H1 (cell line): Measurements from ENCODE around the gene DOCK8. TPM values are rescaled to one million over a fixed set of nuclear protein-coding genes. Genes with fewer than 3 reads are reported as not detected.

Experiments
- CTCF ChIA-PET: fragments of 300-600 bp; sonication (Branson Sonifier 250); formaldehyde crosslinking; loops from one replicate; lab custom pipeline; 2021; ENCODE audit not compliant: partially characterized antibody; lab: Charles Lee
- POLR2A ChIA-PET: fragments of 300-600 bp; sonication (Branson Sonifier 250); formaldehyde crosslinking; loops from one replicate; lab custom pipeline; 2021; ENCODE audit warnings: inconsistent platforms; ENCODE audit not compliant: partially characterized antibody; lab: Charles Lee
- DNase-seq, 2 experiments: peaks; one replicate each; pipeline versions ENCODE4 v3.0.0 to v3.0.0-alpha.2; 2010 to 2022; ENCODE audit warnings: low spot score in 2 of 2, low read depth in 1 of 2, mixed read lengths in 1 of 2
- FAIRE-seq: peaks from 2 replicates; lab custom pipeline; 2011; peaks lifted over from hg19 to GRCh38; lab: Jason Lieb, UNC
- H2AFZ ChIP-seq: 2 replicates; pipeline ENCODE4 v1.8.1; 2012; ENCODE audit warnings: low read length, inconsistent platforms
- H2AK5ac ChIP-seq: 2 replicates; pipeline ENCODE4 v1.6.1; 2013; ENCODE audit warnings: low read depth, low read length
- H2BK120ac ChIP-seq: replicated peaks from 2 replicates; pipeline ENCODE3; 2013; ENCODE audit warnings: low read depth, low read length, inconsistent platforms
- H2BK12ac ChIP-seq: 2 replicates; pipeline ENCODE4 v1.6.1; 2013; ENCODE audit warnings: low read depth, low read length
- H2BK15ac ChIP-seq: 2 replicates; pipeline ENCODE4 v1.6.1; 2013; ENCODE audit warnings: low read length
- H2BK20ac ChIP-seq: 2 replicates; pipeline ENCODE4 v1.6.1; 2013; ENCODE audit warnings: low read length
- H2BK5ac ChIP-seq: 2 replicates; pipeline ENCODE4 v1.6.1; 2013; ENCODE audit warnings: low read depth, low read length
- H3K14ac ChIP-seq: 2 replicates; pipeline ENCODE4 v1.6.1; 2013; ENCODE audit warnings: inconsistent platforms; ENCODE audit not compliant: insufficient read length
- H3K18ac ChIP-seq: 2 replicates; pipeline ENCODE4 v1.6.1; 2013; ENCODE audit warnings: low read length; ENCODE audit errors: extremely low read depth
- H3K23ac ChIP-seq: 2 replicates; pipeline ENCODE4 v1.6.1; 2013; ENCODE audit warnings: inconsistent platforms; ENCODE audit not compliant: insufficient read length
- H3K23me2 ChIP-seq: 2 replicates; pipeline ENCODE4 v1.6.1; 2013; ENCODE audit warnings: low read depth, low read length
- H3K27ac ChIP-seq: 2 replicates; pipeline ENCODE4 v1.6.1; 2011; ENCODE audit warnings: low read depth, low read length, inconsistent platforms
- H3K27me3 ChIP-seq, 4 experiments: replicated peaks in 1 of 4; 1 replicate in 1 of 4; 2 replicates in 3 of 4; pipeline versions ENCODE4 v1.6.1 to v1.8.1; 2011 to 2013; ENCODE audit warnings: low read length in 3 of 4, mild to moderate bottlenecking in 3 of 4, inconsistent platforms in 2 of 4, mixed read lengths in 2 of 4, moderate library complexity in 1 of 4; ENCODE audit not compliant: control insufficient read depth in 3 of 4, insufficient read depth in 3 of 4; ENCODE audit errors: extremely low read depth in 1 of 4
- H3K36me3 ChIP-seq, 4 experiments: 2 replicates each; pipeline versions ENCODE4 v1.6.1 to v1.8.1; 2011 to 2013; ENCODE audit warnings: mild to moderate bottlenecking in 4 of 4, low read length in 3 of 4, moderate library complexity in 2 of 4, control low read depth in 1 of 4, inconsistent platforms in 1 of 4; ENCODE audit not compliant: insufficient read depth in 4 of 4, control insufficient read depth in 2 of 4
- H3K4ac ChIP-seq: replicated peaks from 2 replicates; pipeline ENCODE3; 2013; ENCODE audit warnings: low read length, low read depth, mixed read lengths, inconsistent platforms; ENCODE audit not compliant: insufficient read length
- H3K4me1 ChIP-seq, 4 experiments: replicated peaks in 1 of 4; 1 replicate in 1 of 4; 2 replicates in 3 of 4; pipeline versions ENCODE4 v1.6.1 to v1.8.1; 2011 to 2013; ENCODE audit warnings: low read length in 3 of 4, inconsistent platforms in 2 of 4, mixed read lengths in 1 of 4; ENCODE audit not compliant: insufficient read depth in 4 of 4, control insufficient read depth in 3 of 4
- H3K4me2 ChIP-seq, 2 experiments: 2 replicates each; pipeline versions ENCODE4 v1.6.1 to v1.8.1; 2011 to 2013; ENCODE audit warnings: low read depth in 2 of 2, low read length in 2 of 2, control low read depth in 1 of 2, inconsistent platforms in 1 of 2, mild to moderate bottlenecking in 1 of 2; ENCODE audit not compliant: insufficient read depth in 1 of 2
- H3K4me3 ChIP-seq, 4 experiments: fragments of 200-600, 300-600 bp in 1 of 4; sonication (generic), shearing (Covaris generic), sonication (Bioruptor Twin) in 1 of 4; 2 replicates each; pipeline versions ENCODE4 v1.5.1 to v1.8.1; 2011 to 2016; ENCODE audit warnings: low read length in 4 of 4, low read depth in 3 of 4, control low read depth in 2 of 4, inconsistent platforms in 2 of 4, mild to moderate bottlenecking in 2 of 4, mixed read lengths in 1 of 4, moderate library complexity in 1 of 4; ENCODE audit not compliant: insufficient read depth in 2 of 4; ENCODE audit errors: extremely low read depth in 1 of 4
- H3K56ac ChIP-seq: replicated peaks from 2 replicates; pipeline ENCODE3; 2013; ENCODE audit warnings: low read depth, mild to moderate bottlenecking, mixed read lengths, low read length, inconsistent platforms; ENCODE audit not compliant: insufficient read length
- H3K79me1 ChIP-seq: 2 replicates; pipeline ENCODE4 v1.6.1; 2013; ENCODE audit warnings: low read depth, low read length, control low read depth
- H3K79me2 ChIP-seq, 2 experiments: 2 replicates each; pipeline versions ENCODE4 v1.6.1 to v1.8.1; 2012 to 2013; ENCODE audit warnings: low read length in 2 of 2, mild to moderate bottlenecking in 2 of 2, inconsistent platforms in 1 of 2; ENCODE audit not compliant: insufficient read depth in 2 of 2, control insufficient read depth in 1 of 2
- H3K9ac ChIP-seq, 4 experiments: replicated peaks in 1 of 4; 1 replicate in 1 of 4; 2 replicates in 3 of 4; pipeline versions ENCODE4 v1.6.1 to v1.8.1; 2011 to 2013; ENCODE audit warnings: low read depth in 3 of 4, low read length in 3 of 4, control low read depth in 2 of 4, mild to moderate bottlenecking in 2 of 4, moderate library complexity in 2 of 4, inconsistent platforms in 1 of 4; ENCODE audit errors: extremely low read depth in 1 of 4
- H3K9me3 ChIP-seq, 2 experiments: 2 replicates each; pipeline versions ENCODE4 v1.6.1 to v1.8.1; 2012 to 2013; ENCODE audit warnings: mild to moderate bottlenecking in 2 of 2, moderate library complexity in 2 of 2, control low read depth in 1 of 2, inconsistent platforms in 1 of 2, low read depth in 1 of 2, low read length in 1 of 2, mixed read lengths in 1 of 2; ENCODE audit not compliant: insufficient read depth in 2 of 2
- H4K20me1 ChIP-seq, 2 experiments: replicated peaks in 1 of 2; 2 replicates each; pipeline versions ENCODE3 to v1.8.1; 2011 to 2013; ENCODE audit warnings: inconsistent platforms in 2 of 2, low read length in 2 of 2, mild to moderate bottlenecking in 1 of 2; ENCODE audit not compliant: insufficient read depth in 2 of 2, control insufficient read depth in 1 of 2
- H4K5ac ChIP-seq: 2 replicates; pipeline ENCODE4 v1.6.1; 2013; ENCODE audit warnings: low read length, low read depth, mixed read lengths, inconsistent platforms; ENCODE audit not compliant: insufficient read length
- H4K8ac ChIP-seq: 2 replicates; pipeline ENCODE4 v1.8.0; 2013; ENCODE audit warnings: mild to moderate bottlenecking, moderate library complexity, low read length, inconsistent platforms; ENCODE audit not compliant: insufficient read depth; ENCODE audit errors: extremely low read depth
- H4K91ac ChIP-seq: replicated peaks from 2 replicates; pipeline ENCODE3; 2013; ENCODE audit warnings: low read length, mixed read lengths, inconsistent platforms; ENCODE audit not compliant: insufficient read length
- ASH2L ChIP-seq: fragments of 200-600, 300-600 bp; sonication (generic); IDR thresholded peaks from one replicate; pipeline ENCODE4 v1.7.1; 2017; ENCODE audit warnings: low read length
- CBX8 ChIP-seq: fragments of 300-800, 300-1000 bp; sonication (generic); IDR thresholded peaks from 2 replicates; pipeline ENCODE4 v1.7.1; 2016; ENCODE audit warnings: low read depth, low read length, borderline replicate concordance
- HDAC2 ChIP-seq, 2 experiments: fragments of 300-600 bp in 1 of 2; sonication (generic) in 1 of 2; IDR thresholded peaks; 2 replicates each; pipeline ENCODE4 v1.6.1; 2011 to 2012; ENCODE audit warnings: low read depth in 2 of 2, low read length in 2 of 2, mild to moderate bottlenecking in 2 of 2, moderate library complexity in 2 of 2, borderline replicate concordance in 1 of 2, inconsistent platforms in 1 of 2
- YY1 ChIP-seq: IDR thresholded peaks from 2 replicates; pipeline ENCODE4 v1.6.1; 2011; ENCODE audit warnings: low read depth, mild to moderate bottlenecking, low read length
- WGBS, 2 experiments: shearing (Covaris generic) in 1 of 2; methylation state at CpG; one replicate each; pipeline versions ENCODE4 v1.1.6 to v1.1.7; 2013 to 2015; ENCODE audit warnings: low lambda C conversion rate in 2 of 2, mixed read lengths in 2 of 2, inconsistent platforms in 1 of 2, low coverage in 1 of 2, missing lambda C conversion rate in 1 of 2; ENCODE audit not compliant: insufficient replicate concordance in 2 of 2, insufficient coverage in 1 of 2, insufficient read length in 1 of 2; ENCODE audit errors: extremely low coverage in 1 of 2, missing lambda C conversion rate in 1 of 2; 5-methylcytosine and 5-hydroxymethylcytosine counted together
- polyA plus RNA-seq, 7 experiments: library from polyadenylated mRNA; depleted of rRNA in 3 of 7; stranded (reverse) in 5 of 7; unstranded in 2 of 7; fragments of >200 nt in 5 of 7; fragments of 200-250 nt in 2 of 7; gene quantifications; 1 replicate in 5 of 7; 2 replicates in 1 of 7; 4 replicates in 1 of 7; pipeline versions ENCODE4 v1.2.1 to v1.2.3, GENCODE V29; 2011 to 2013; ENCODE audit warnings: missing spikeins in 2 of 7, mixed read lengths in 2 of 7
- total RNA-seq: library from RNA; stranded (reverse); fragmentation: NEBNext Ultra II Directional; extraction: Animal tissue kit (Norgen Biotek cat#: 25700); gene quantifications from 2 replicates; pipeline ENCODE4 v1.2.1, GENCODE V29; 2021
- TF ChIP-seq, protein P1 (sequence below), 3 experiments: IDR thresholded peaks; 1 replicate in 2 of 3; 2 replicates in 1 of 3; pipeline versions ENCODE4 v1.5.1 to v1.6.1; 2011; ENCODE audit warnings: low read length in 3 of 3, mild to moderate bottlenecking in 3 of 3, inconsistent platforms in 2 of 3, low read depth in 1 of 3, moderate library complexity in 1 of 3; ENCODE audit not compliant: insufficient read depth in 1 of 3; ENCODE audit errors: control extremely low read depth in 1 of 3

The DOCK8 gene
- total and polyA plus RNA-seq, 2 of the 8 experiments (the other 6 are each of a cell fraction or from before 2014, with no cell fraction given), result 0.57 to 2.0 TPM

DNA sequence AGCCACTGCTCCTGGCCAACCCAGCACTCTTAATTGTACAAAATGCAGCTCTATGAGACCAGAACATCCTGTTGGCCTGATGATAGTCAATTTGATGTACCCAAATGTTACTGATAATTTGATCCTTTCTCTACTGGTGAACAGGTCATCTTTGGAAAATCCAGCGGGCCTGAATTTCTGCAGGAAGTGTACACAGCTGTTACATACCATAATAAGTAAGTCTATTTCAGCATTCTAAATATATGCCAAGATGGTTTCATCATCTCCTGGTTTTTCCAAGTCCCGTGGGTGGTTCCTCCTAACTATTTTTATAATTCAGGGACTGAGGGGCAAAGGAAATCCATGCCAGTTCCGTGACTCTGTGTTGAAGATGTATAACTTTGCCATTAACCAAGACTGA, 155.4 kb downstream of the DOCK8 start:
- no peak overlapping the region for H2AK5ac ChIP-seq
- H3K79me1 ChIP-seq, result no peaks in the 10 kb centered on the region; the same call in 1 of the 2 replicates
- H2AFZ ChIP-seq, result no peak overlapping the region
- H2BK5ac ChIP-seq, result no peak overlapping the region
- H4K8ac ChIP-seq, result no peak overlapping the region
- H3K14ac ChIP-seq, result no peak overlapping the region
- 74% methylated on average over 3 of the region's 3 CpGs; no CpG with 5 or more reads in 1 of the 2 experiments for WGBS, 2 experiments
- H4K91ac ChIP-seq, result no peak overlapping the region
- no peaks in the 10 kb centered on the region for H3K23me2 ChIP-seq
- no peaks in the 10 kb centered on the region for H3K79me2 ChIP-seq
- H2BK20ac ChIP-seq, result no peak overlapping the region
- H2BK120ac ChIP-seq, result no peak overlapping the region
- H3K4ac ChIP-seq, result no peak overlapping the region
- H3K27me3 ChIP-seq, result no peaks in the 10 kb centered on the region
- CTCF ChIA-PET, result no interaction called here
- H3K9ac ChIP-seq, result no peak overlapping the region
- FAIRE-seq, result no peak
- H3K23ac ChIP-seq, result no peak overlapping the region
- no peaks in the 10 kb centered on the region for H4K20me1 ChIP-seq
- no peaks in the 10 kb centered on the region for H3K9me3 ChIP-seq
- TF ChIP-seq YY1 (no peak), CBX8 (no peak), HDAC2 (IDR thresholded peaks at IDR 0.05; ENCODE audit: borderline replicate concordance in 1 of 2, low read depth in 2 of 2, low read length in 2 of 2) (no peak), ASH2L (no peak)
- TF ChIP-seq, protein P1, sequence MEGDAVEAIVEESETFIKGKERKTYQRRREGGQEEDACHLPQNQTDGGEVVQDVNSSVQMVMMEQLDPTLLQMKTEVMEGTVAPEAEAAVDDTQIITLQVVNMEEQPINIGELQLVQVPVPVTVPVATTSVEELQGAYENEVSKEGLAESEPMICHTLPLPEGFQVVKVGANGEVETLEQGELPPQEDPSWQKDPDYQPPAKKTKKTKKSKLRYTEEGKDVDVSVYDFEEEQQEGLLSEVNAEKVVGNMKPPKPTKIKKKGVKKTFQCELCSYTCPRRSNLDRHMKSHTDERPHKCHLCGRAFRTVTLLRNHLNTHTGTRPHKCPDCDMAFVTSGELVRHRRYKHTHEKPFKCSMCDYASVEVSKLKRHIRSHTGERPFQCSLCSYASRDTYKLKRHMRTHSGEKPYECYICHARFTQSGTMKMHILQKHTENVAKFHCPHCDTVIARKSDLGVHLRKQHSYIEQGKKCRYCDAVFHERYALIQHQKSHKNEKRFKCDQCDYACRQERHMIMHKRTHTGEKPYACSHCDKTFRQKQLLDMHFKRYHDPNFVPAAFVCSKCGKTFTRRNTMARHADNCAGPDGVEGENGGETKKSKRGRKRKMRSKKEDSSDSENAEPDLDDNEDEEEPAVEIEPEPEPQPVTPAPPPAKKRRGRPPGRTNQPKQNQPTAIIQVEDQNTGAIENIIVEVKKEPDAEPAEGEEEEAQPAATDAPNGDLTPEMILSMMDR (IDR thresholded peaks at IDR 0.05; ENCODE audit: control extremely low read depth in 1 of 3, insufficient read depth in 1 of 3, low read depth in 1 of 3, low read length in 3 of 3), result no peak
- POLR2A ChIA-PET, result no interaction called here
- no peak overlapping the region for H3K4me2 ChIP-seq
- no peaks in the 10 kb centered on the region for H3K36me3 ChIP-seq
- H3K56ac ChIP-seq, result no peak overlapping the region
- peaks cover 0 to 4% (median 2%) of the 10 kb centered on the region in 4 experiments; a peak in 3 of 7 replicates for H3K4me1 ChIP-seq
- no peak overlapping the region for H3K4me3 ChIP-seq
- H2BK12ac ChIP-seq, result no peak overlapping the region
- H3K27ac ChIP-seq, result no peak overlapping the region
- no peak overlapping the region for H4K5ac ChIP-seq
- H2BK15ac ChIP-seq, result no peak overlapping the region
- no peak overlapping the region for H3K18ac ChIP-seq
- no peak for DNase-seq
